ENCODE data around the gene BRD9. TPM values are rescaled to one million over a fixed set of nuclear protein-coding genes. Genes with fewer than 3 reads are reported as not detected.
"Not testable (repeated sequence)": the region's sequence is repeated elsewhere in the genome, so short reads cannot be mapped to it uniquely, and the experiment has no call there.

The BRD9 gene
- total RNA-seq, 2 donors from 2014 or later, result 50.6 to 54.7 TPM

DNA sequence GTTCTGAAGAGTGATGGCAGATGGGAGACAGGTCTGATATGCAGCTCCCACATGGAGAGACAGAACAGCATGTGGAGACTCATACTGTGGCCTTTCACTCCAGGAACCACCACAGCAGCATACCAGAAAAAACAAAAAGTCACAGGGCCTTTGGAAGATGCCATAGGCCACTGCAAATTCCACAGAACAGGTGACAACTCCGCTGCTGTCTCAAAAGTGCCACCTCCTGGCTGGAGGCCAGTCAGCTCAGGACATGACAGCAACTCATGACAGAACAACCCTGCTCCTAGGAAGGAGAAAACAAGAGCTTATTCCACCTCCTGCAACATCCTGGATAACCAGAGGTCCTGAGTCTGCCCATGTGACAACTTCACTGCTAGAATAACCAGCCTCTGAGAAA, 67.1 kb downstream of the BRD9 start:
- H3K36me3 Mint-ChIP-seq (ENCODE audit: insufficient read depth in 2 of 2); ATAC-seq (replicated peaks in 1 of 2); H3K4me3 Mint-ChIP-seq; H3K27me3 Mint-ChIP-seq (ENCODE audit: low read depth); H3K4me1 Mint-ChIP-seq (ENCODE audit: low read depth); DNase-seq; H3K9me3 Mint-ChIP-seq; H3K27ac Mint-ChIP-seq: not testable (repeated sequence)

DNA sequence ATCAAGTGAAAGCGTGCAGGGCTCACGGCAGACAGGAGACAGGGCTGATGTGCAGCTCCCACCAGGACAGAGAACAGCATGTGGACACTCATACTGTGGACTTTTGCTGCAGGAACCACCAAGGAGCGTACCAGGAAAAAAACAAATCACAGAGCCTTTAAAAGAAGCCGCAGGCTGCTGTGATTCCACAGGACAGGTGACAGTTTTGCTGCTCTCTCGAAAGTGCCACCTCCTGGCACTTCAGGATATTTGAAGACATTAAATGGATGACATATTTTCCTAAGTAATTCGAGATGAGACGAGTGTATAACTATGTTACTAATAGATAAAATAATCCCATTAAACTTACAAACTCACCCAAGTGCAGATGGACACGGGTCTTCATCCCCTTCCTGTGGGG, 71.1 kb downstream of the BRD9 start:
- Mint-ChIP-seq H3K36me3 (ENCODE audit: insufficient read depth in 2 of 2) (peaks cover 0 to 2% of the 10 kb centered on the region in 2 donors), H3K27me3 (ENCODE audit: low read depth) (no peaks in the 10 kb centered on the region), H3K9me3 (no peaks in the 10 kb centered on the region), H3K4me3 (no peak overlapping the region), H3K4me1 (ENCODE audit: low read depth) (no peaks in the 10 kb centered on the region), H3K27ac (no peak overlapping the region)
- DNase-seq, result no peak
- no peak for ATAC-seq (replicated peaks in 1 of 2)

DNA sequence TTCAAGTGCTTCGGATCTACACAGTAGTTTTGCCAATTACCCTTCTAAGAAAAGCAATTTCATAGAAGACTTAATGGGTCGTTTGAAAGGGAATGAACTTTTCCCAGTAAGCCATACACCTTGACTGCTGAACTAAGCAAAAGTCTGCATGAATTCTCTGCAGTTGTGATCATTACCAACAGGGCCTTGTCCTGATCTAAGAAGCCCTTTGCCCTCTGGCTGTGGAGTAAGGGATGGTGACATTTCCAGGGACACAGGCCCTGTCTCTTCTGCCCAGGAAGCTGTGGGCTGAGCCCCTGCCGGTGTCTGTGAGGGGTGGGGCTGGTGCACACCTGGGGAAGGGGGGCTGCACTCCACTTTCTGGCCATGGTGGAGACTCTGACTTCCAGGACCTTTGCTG, 72.4 kb downstream of the BRD9 start:
- Mint-ChIP-seq H3K4me3 (no peak overlapping the region), H3K4me1 (ENCODE audit: low read depth) (no peaks in the 10 kb centered on the region), H3K27me3 (ENCODE audit: low read depth) (no peaks in the 10 kb centered on the region), H3K9me3 (peaks cover 0 to 2% of the 10 kb centered on the region in 2 donors), H3K27ac (no peak overlapping the region), H3K36me3 (ENCODE audit: insufficient read depth in 2 of 2) (peaks cover 2 to 3% of the 10 kb centered on the region in 2 donors)
- DNase-seq, result no peak
- no peak for ATAC-seq (replicated peaks in 1 of 2)

- Mint-ChIP-seq H3K4me1 (ENCODE audit: low read depth) (no peaks in the 10 kb centered on the region), H3K36me3 (ENCODE audit: insufficient read depth in 2 of 2) (peaks cover 3 to 4% of the 10 kb centered on the region in 2 donors), H3K27ac (no peak overlapping the region), H3K9me3 (peaks cover 0 to 2% of the 10 kb centered on the region in 2 donors), H3K4me3 (no peak overlapping the region), H3K27me3 (ENCODE audit: low read depth) (no peaks in the 10 kb centered on the region)
- no peak for ATAC-seq (replicated peaks in 1 of 2)
- no peak for DNase-seq
These were observed 73.5 kb downstream of the BRD9 start for GRCh38 chr5:819078-819477.

- ATAC-seq (replicated peaks in 1 of 2) (no peak), DNase-seq (no peak)
- Mint-ChIP-seq H3K4me1 (ENCODE audit: low read depth) (no peaks in the 10 kb centered on the region), H3K27me3 (ENCODE audit: low read depth) (no peaks in the 10 kb centered on the region), H3K36me3 (ENCODE audit: insufficient read depth in 2 of 2) (peaks cover 2 to 3% of the 10 kb centered on the region in 2 donors), H3K4me3 (no peak overlapping the region), H3K9me3 (peaks cover 0 to 2% of the 10 kb centered on the region in 2 donors), H3K27ac (no peak overlapping the region)
These were observed 76.4 kb downstream of the BRD9 start for GRCh38 chr5:816176-816575.

DNA sequence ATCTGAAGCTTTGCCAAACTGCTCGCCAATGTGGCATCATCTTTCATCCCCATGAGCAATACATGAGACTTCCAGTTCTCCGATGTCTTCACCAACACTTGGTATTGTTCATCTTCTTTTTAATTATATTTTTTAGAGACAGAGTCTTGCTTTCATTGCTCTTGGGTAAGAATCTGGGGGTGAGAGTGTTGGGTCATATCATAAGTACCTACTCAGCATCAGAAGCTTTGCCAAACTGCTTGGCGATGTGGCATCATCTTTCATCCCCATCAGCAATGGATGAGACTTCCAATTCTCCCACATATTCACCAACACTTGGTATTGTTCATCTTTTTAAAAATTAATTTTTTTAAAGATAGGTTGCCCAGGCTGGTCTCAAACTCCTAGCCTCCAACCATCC, 77.2 kb downstream of the BRD9 start:
- Mint-ChIP-seq H3K27me3 (ENCODE audit: low read depth) (no peaks in the 10 kb centered on the region), H3K9me3 (peaks cover 0 to 2% of the 10 kb centered on the region in 2 donors), H3K4me3 (no peak overlapping the region), H3K4me1 (ENCODE audit: low read depth) (no peaks in the 10 kb centered on the region), H3K27ac (no peak overlapping the region), H3K36me3 (ENCODE audit: insufficient read depth in 2 of 2) (peaks cover 2 to 3% of the 10 kb centered on the region in 2 donors)
- no peak for DNase-seq
- no peak for ATAC-seq (replicated peaks in 1 of 2)

Other genes starting within 250 kb of the BRD9 start
- under 1 TPM; 0.29 to 0.32 TPM for gene TPPP, start 199.4 kb downstream of the BRD9 start, total RNA-seq
- gene ZDHHC11B, start 108.1 kb downstream of the BRD9 start, total RNA-seq, result under 1 TPM in 1 of 2 donors, not detected in 1; 0.24 TPM
- gene ZDHHC11, start 41.8 kb downstream of the BRD9 start, total RNA-seq, result 10 to 100 TPM; 28.3 to 29.5 TPM
- gene TRIP13, start 83 bp upstream of the BRD9 start, total RNA-seq, result 10 to 100 TPM; 17.7 to 18.2 TPM
- gene NKD2, start 116.0 kb upstream of the BRD9 start, total RNA-seq, result 10 to 100 TPM; 18.7 to 25.0 TPM
- 10 to 100 TPM; 14.8 to 29.0 TPM for gene SLC12A7, start 219.3 kb upstream of the BRD9 start, total RNA-seq

Measured in activated T-cell treated with anti-CD3 and anti-CD28 coated beads, Interleukin-2, amount 50 U/mL, for 72 hours (primary cell).